ENCODE results near the gene APOO.

Gene APOO

DNA sequence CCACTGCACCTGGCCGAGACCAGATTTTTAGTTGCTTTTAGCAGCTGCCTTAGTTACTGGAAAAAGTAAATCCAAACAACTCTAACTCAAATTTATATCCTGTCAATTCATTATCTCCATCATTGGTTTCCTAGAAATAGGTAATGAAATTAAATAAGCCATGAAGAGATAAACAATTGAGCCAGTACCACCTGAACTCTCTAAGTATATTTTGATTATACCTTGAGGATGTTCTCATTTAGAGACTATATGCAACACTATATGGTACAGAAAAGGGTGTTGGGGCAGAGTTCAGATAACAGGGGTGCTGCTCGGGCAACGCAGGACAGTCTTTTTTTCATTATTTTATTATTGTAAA lies 89.8 kb downstream of the APOO start:
- DNase-seq (ENCODE audit: low read depth): no peak

DNA sequence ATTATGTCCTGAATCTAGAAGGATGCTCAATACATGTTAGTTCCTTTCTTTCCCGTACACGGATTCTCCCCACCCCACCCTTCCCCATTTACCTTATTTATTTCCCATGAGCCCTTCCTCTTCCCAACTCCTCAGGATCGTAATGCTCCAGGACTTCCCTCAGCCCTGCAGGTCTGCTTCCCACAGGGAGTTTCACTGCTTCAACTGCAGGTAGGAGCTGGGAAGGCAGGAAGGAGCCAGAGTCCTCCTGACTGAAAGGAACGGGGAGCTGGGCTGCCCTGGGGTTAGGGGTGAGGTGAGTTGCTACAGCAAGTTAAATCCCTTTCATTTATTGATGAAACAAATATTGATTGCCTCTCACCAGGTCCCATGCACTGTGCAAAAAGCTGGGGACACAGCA lies 91.6 kb downstream of the APOO start:
- no peak for DNase-seq (ENCODE audit: low read depth)

DNA sequence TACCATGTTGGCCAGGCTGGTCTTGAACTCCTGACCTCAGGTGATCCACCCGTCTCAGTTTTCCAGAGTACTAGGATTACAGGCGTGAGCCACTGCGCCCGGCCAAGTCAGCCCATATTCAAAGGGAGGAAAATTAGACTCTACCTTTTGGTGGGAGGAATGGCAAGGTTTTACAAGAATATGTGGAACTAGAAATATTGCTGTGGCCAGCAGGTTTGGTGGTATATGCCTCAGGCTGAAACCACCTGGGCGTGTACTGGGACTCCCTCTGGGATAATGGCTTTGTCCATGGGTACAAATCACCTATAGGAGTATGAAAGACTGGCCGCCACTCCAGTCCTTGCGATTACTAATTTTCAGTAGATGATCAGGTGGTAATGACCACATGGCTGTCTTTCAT lies 92.4 kb downstream of the APOO start:
- DNase-seq (ENCODE audit: low read depth): no peak

DNA sequence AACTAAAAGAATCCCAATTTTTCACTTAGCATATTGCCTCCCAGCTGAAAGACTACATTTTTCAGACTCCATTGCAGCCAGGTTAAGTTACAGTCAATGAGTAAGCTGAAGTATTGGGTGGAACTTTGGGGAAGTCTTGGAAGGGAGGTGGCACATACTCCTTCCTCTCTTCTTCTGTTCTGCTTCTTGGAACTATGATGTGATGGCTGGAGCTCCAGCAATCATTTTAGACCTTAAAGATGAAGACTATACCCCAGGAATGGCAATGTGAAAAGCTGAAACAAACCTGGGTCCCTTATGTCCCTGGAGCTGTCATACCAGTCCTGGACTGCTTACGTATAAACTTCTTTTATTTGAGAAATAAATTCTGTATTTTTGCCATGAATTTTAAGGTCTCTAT lies 93.9 kb downstream of the APOO start:
- DNase-seq (ENCODE audit: low read depth): no peak

DNA sequence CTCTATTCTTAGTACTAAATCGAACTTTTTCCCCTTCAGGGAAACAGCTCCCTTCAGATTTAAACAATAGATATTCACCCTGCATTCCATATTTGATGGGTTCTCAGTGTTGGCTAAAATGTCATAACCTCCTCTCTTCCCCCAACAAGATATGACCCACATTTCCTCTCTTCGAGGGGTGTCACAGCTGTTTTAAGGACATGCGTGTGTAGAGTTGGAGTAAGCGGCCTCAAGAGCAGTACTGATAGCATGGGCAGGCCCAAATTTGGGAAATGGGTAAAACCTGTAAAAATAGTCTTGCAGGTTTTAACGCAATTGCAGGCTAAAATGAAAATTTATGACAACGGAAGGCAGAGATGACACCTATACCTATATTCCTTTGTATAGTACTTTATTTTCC lies 96.1 kb downstream of the APOO start:
- DNase-seq (ENCODE audit: low read depth): no peak

DNA sequence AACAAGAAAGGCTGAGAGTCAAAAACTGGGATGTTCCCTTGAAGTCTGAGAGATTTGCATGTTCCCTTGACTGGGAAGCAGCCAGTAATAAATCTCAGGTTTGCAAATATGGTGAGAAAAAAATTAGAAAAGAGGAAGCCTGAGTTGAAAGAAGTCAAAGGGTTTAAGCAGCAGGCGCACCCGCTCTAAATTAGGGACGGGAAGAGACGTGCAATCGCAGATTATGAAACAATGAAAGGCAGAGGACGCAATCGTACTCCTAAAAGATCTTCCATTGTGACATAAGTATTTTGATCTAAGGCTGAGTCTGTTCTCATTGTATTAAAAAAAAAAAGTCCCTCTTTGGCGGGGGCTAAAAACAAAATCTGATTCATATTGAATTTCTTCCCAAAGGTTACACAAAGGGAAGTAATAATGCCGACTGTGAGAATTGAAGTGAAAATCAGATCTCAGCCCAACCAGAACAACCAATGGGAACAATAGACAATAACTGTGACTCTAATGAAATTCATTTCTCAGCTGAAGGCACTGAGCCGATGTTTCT lies 96.6 kb downstream of the APOO start:
- DNase-seq (ENCODE audit: low read depth): no peak

- DNase-seq (ENCODE audit: low read depth): no peak
These were observed 97.5 kb downstream of the APOO start for GRCh38 chrX:23810279-23810678.

GRCh38 chrX:23805389-23805788 lies 102.3 kb downstream of the APOO start:
- no peak for DNase-seq (ENCODE audit: low read depth)

DNA sequence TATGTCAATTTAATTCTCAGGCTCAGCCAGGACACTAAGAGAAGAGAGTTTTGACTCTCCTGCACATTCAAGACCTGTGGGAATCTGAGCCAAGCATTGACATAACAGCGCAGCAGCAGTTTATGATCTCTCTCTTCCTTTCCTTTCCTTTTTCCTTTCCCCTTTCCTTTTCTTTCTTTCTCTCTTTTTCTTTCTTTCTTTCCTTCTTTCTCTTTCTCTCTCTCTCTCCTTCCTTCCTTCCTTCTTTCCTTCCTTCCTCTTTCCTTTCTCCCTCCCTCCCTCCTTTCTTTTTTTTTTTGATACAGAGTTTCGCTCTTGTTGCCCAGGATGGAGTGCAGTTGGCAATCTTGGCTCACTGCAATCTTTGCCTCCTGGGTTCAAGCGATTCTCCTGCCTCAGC lies 103.2 kb downstream of the APOO start:
- no peak for DNase-seq (ENCODE audit: low read depth)

DNA sequence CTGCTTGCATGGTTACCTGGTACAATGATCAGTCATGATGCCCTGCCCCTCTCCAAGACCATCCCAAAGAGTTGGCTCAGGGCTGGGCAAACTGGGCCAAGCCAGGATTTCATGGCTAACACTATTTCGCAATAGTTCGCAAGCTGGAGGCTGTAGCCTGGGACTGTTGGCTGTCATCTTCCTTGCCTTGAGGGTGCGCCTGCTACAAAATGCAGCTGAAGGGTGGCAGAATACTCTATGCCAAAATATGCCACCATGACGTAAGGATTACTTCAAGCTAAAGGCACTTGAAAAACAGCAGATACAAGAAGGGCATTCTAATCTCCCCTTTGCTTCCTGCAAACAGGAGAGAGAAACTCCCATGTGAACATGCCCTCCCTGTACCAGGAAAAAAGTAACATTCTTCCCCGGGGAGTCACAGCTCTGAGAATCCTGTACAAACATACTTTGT lies 103.8 kb downstream of the APOO start:
- no peak for DNase-seq (ENCODE audit: low read depth)

- no peak for DNase-seq (ENCODE audit: low read depth)
These were observed 105.3 kb downstream of the APOO start for GRCh38 chrX:23802431-23802830.

GRCh38 chrX:23799469-23800065 lies 108.2 kb downstream of the APOO start:
- no peak for DNase-seq (ENCODE audit: low read depth)

DNA sequence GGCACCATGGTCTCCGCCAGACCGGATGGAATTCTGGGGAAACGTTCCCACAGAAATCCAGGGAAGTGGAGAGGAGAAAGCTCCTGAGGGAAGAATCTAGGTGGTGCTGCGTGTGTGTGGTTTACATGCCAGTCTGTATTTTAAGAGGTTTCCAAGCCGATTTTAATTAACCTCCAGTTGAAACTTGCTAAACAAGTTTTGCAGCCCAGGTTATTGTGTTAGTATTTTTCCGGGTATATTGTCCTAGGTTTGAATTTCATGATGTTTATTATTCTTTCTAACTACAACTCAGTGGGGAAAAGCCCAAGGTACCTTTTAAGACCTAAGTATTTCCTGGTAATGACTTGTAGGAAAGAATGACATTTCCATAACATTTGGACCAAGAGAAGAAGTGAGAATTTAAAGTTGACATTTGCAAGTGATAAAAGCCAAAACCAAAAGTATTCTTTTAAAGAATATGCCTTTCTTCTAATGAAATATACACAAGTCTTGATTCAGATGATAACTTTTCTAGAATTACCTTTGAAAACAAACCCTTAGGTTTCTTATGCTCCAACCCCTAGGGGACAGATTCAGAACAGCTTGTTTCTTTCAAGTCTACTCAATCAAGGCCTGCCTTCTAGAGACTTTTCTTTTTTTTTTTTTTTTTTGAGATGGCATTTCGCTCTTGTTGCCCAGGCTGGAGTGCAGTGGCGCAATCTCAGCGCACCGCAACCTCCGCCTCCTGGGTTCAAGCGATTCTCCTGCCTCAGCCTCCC lies 110.2 kb downstream of the APOO start:
- no peak for DNase-seq (ENCODE audit: low read depth)

DNA sequence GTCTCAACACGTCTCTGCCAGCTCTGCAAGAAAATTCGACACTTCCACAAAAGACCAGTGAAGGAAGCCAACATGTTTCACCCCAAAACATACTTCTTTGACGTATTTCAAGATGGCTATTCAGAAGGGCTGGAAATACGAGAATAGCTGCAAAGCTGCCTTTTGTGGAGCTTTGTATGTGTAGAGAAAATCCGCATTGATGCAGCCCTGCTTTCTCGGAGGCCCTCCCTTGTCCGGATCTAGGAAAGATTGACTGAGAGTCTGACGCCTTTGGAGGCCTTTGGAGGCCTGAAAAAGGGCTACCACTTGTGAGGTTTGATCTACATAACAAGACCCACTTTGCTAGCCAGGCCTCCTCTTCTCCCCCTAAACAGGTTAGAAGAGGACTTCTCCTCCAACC lies 112.5 kb downstream of the APOO start:
- no peak for DNase-seq (ENCODE audit: low read depth)

DNA sequence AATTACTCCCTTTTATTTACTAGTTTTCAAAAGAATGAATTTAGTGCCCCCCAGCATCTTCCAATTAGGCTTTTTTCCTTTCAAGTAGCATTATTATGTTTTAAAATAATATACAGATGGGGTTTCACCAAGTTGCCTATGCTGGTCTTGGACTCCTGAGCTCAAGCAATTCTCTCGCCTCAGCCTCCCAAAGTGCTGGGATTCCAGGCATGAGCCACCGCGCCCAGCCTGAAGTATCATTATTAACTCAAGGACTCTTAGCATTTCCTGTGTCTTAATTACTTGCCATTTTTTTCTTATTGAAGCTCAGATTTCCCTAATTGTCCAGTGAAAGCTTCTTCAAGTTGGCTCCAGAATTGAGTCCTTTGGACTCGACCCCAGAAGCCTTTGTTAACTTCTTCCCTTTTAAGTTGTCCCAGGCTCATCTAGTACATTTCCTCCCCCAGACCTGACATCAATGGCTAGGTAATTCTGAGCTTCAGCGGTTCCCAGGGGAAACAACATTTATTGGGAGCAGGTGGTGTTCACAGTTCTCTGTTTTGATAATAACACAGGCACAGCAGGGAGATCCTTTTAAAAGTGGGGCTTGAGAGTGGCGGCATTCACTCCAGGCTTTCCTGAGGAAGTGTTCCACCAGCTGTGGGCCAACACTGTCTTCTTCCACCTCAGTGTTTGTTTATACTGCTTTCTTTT lies 114.7 kb downstream of the APOO start:
- no peak for DNase-seq (ENCODE audit: low read depth)

DNA sequence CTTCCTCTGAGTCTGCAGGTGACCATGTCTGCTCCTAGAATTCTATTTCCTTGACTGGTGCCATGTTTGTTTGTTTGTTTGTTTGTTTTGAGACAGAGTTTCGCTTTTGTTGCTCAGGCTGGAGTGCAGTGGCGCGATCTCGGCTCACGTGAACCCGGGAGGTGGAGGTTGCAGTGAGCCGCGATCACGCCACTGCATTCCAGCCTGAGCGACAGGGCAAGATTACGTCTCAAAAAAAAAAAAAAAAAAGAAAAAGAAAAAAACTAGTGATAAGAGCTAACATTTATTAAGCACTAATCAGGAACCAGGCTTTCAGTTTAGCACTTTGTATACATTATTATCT lies 117.6 kb downstream of the APOO start:
- no peak for DNase-seq (ENCODE audit: low read depth)

DNA sequence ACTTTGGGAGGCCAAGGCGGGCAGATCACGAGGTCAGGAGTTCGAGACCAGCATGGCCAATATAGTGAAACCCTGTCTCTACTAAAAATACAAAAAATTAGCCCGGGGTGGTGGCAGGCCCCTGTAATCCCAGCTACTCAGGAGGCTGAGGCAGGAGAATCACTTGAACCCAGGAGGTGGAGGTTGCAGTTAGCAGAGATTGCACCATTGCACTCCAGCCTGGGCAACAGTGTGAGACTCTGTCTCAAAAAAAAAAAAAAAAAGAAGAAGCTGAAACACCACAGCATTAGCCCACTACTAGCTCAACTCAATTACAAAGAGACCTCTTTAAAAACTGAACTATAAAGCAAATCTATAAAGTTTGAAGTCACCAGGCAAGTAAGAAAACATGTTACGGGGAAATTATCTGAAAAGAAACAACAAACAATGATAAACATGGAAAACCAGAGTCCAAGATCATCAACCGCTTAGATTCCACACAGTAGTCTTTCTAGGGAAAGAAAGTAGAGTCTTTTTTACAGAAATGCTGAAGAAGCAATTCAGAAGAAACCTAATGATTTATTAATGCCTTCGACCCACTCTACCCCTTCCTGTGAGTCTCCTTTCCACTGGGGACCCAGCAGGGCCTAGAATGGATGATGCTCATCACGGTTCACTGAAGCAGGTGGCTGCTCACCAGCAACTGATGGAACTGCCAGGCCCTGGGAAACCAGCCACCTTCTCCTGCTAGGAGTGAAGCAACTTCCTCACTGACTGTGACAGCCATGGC lies 118.2 kb downstream of the APOO start:
- no peak for DNase-seq (ENCODE audit: low read depth)

DNA sequence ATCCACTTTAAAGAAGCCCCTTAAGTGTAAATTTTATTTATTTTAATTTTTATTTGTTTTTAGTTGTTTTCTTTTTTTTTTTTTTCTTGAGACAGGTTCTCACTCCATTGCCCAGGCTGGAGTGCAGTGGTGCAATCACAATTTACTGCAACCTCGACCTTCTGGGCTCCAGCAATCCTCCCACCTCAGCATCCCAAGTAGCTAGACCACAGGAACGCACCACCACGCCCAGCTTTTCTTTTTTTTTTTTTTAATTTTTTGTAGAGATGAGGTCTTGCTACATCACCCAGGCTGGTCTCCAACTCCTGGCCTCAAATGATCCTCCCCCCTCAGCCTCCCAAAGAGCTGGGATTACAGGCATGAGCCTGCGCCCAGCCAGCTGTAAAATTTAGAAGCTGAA lies 118.8 kb downstream of the APOO start:
- no peak for DNase-seq (ENCODE audit: low read depth)

DNA sequence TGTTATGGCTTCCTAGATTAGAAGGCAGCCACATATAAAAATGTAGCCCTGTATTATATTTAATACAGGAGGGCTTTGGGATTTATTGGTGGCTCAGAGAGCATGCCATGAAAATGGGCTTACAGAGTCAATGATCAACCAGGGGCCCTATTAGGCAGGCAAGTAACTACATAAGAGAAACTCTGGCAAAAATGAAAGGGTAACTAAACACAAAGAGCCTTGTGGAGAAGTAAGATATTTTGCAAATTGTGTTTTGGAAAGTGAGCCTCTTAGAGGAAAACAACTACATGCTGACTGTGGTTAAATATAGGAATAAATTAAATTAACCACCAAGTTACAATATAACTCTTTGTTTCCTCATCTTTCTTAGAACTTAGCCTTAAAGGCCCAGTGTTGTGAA lies 119.2 kb downstream of the APOO start:
- DNase-seq (ENCODE audit: low read depth): no peak

GRCh38 chrX:23787745-23788118 lies 120.0 kb downstream of the APOO start:
- DNase-seq (ENCODE audit: low read depth): no peak

- no peak for DNase-seq (ENCODE audit: low read depth)
These were observed 121.4 kb downstream of the APOO start for GRCh38 chrX:23786268-23786815.

GRCh38 chrX:23785580-23785979 lies 122.2 kb downstream of the APOO start:
- no peak for DNase-seq (ENCODE audit: low read depth)
